Measurements from ENCODE around the gene S100B.

DNA sequence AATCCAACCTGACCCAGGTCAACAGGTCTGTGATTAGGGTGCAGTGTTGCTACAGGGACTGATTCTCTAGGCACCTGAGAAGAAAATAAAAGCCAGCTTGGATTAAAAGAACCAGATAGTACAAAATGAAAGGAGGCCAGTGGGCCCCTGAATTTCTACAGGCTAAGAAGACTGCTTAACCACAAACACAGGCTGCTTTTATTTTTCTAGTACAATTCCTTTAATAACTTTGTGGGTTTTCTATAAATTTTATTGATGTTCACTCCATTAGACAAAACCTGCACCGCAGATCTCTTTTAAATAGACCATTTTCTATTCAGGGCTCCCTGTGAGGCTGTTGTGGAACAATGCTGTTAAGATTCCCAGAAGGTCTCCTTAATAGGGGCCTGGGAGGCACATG lies 20.9 kb upstream of the S100B start:
- TF ChIP-seq, protein P1, sequence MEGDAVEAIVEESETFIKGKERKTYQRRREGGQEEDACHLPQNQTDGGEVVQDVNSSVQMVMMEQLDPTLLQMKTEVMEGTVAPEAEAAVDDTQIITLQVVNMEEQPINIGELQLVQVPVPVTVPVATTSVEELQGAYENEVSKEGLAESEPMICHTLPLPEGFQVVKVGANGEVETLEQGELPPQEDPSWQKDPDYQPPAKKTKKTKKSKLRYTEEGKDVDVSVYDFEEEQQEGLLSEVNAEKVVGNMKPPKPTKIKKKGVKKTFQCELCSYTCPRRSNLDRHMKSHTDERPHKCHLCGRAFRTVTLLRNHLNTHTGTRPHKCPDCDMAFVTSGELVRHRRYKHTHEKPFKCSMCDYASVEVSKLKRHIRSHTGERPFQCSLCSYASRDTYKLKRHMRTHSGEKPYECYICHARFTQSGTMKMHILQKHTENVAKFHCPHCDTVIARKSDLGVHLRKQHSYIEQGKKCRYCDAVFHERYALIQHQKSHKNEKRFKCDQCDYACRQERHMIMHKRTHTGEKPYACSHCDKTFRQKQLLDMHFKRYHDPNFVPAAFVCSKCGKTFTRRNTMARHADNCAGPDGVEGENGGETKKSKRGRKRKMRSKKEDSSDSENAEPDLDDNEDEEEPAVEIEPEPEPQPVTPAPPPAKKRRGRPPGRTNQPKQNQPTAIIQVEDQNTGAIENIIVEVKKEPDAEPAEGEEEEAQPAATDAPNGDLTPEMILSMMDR (IDR thresholded peaks at IDR 0.05; ENCODE audit: extremely low read depth in 1 of 2, insufficient read depth in 1 of 2, low read depth in 1 of 2, low read length in 2 of 2): no peak
- TF ChIP-seq POLR2A (IDR thresholded peaks at IDR 0.05; ENCODE audit: low read depth, low read length) (no peak), EZH2 (IDR thresholded peaks at IDR 0.05; ENCODE audit: borderline replicate concordance, low read depth, low read length, severe bottlenecking) (no peak), MYC (IDR thresholded peaks at IDR 0.05; ENCODE audit: low read depth, low read length) (no peak), JUN (IDR thresholded peaks at IDR 0.05; ENCODE audit: borderline replicate concordance, insufficient read depth, insufficient read length, low read depth) (no peak), POLR2AphosphoS5 (IDR thresholded peaks at IDR 0.05; ENCODE audit: insufficient read depth, low read depth, low read length) (no peak), FOS (IDR thresholded peaks at IDR 0.05; ENCODE audit: borderline replicate concordance, insufficient read depth, low read length) (no peak)
- TF ChIP-seq, protein P2, sequence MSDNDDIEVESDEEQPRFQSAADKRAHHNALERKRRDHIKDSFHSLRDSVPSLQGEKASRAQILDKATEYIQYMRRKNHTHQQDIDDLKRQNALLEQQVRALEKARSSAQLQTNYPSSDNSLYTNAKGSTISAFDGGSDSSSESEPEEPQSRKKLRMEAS (IDR thresholded peaks at IDR 0.05; ENCODE audit: insufficient read depth, insufficient read length): no peak

Data from endothelial cell of umbilical vein (primary cell).